Measurements from ENCODE around the gene ALDH1A2.
A peak's percentile ranks its signal among the peaks of the same experiment; 100 is the strongest.
"Not testable (repeated sequence)": the region's sequence is repeated elsewhere in the genome, so short reads cannot be mapped to it uniquely, and the experiment has no call there.

Gene ALDH1A2

DNA sequence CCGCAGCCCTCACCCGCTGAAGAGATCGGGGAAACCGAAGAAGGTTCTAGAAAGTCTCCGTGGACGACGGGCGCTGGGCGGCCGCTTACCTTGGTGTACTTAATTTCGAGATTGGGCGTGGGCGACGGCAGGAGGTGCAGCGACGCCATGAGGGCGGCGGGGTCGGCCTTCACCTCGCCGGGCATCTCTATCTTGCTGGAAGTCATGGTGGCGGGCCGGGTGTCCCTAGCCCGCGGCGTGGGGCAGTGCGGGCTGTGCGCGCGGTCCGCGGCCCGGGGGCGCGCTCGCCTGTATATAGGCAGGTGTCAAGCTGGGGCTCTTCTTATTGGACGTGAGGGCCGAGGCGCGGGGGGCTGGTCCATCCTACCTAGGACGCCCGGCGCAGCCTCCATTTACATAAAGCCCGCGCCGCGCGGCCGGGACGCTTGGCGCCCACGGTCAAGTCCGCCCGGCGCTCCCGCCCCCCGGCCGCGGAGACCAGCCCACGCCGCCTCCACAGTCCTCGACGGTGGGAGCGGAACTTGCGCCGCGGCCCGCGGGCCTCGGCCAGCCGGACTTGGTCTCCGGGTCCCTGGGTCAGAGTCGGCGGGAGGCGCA, at the start of gene ALDH1A2:
Gene ALDH1A2, minus strand, starts transcription at position 267 of the 597 bp plus-strand sequence. Its CDS starts 61 bp downstream, at position 206.
- Histone ChIP-seq H3K4me3 (peak within 1 kb of the TSS; percentile 17 to 43 (median 26)), H3K27ac (peak within 1 kb of the TSS in 5 of 21 experiments; percentile 1 to 56 (median 10))

DNA sequence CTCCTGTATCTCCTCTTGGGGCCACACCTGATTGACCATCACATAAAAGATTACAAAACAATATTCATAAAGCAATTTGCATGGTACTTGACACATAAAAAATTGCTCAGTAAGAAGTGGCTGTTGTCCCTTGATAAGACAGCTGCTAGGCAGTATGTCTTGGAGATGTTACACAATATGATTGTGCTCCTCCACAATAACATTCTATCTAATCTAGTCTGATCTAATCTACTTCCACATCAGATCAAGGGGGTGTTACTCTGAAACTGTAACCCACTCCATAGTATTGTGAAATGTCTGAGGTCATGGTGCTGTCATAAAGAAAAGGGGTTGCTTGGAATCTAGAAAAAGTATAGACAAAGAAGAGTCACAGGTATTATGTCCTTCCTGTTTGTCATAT, 49.3 kb upstream of the ALDH1A2 start:
- Histone ChIP-seq H3K4me3 (no peak overlapping the region), H3K27ac (no peak overlapping the region)

DNA sequence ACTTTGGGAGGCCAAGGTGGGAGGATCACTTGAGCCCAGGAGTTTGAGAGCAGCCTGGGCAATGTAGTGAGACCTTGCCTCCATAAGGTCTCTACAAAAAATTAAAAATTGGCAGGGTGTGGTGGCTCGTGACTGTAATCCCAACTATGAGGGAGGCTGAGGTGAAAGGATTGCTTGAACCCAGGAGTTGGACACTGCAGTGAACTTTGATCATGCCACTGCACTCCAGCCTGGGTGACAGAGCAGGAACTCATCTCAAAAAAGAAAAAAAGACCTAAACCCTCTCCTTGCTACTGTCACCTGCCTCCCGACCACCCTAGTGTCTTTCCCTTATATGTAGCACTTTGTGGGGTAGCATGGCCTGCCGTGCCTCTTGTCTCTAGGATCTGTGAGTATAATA, 48.9 kb upstream of the ALDH1A2 start:
- H3K27ac ChIP-seq: no peak overlapping the region
- no peak overlapping the region for H3K4me3 ChIP-seq

DNA sequence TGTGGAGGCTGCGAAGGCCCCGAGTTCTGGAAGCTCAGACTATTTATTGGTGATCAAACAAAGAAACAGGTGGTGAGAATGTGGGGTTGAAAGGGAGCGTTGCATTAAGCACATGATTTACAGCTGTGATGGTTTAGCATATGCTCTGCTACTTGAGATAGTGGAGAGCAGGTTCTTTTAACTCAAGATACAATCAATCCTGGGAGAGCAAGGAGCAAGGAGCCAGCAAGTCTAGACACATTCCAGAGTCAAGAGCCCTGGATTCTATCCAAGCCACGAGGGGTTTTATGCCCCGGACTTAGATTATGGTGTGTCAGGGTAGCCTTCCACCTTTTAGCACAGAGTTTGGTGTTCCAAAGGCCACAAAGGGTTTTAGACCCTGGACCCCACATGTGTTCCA, 47.8 kb upstream of the ALDH1A2 start:
- H3K4me3 ChIP-seq: not testable (repeated sequence)

DNA sequence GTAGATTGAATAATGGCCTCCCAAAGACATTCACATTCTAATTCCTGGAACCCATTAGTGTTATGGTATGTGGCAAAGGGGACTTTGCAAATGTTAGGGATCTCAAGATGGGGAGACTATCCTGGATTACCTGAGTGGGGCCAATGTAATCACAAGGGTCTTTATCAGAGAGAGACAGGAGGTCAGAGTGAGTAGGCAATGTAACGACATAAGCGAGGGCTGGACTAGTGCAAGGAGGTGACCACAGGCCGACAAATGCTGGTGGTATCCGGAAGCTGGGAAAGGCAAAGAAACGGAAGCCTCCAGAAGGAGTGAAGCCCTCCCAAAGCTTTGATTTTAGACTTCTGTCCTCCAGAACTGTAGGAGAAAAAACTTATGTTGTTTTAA, 46.2 kb upstream of the ALDH1A2 start:
- H3K4me3 ChIP-seq: no peak overlapping the region

More for the DNA sequence above, 47.8 kb upstream of the ALDH1A2 start:
- H3K27ac ChIP-seq: not testable (repeated sequence)

DNA sequence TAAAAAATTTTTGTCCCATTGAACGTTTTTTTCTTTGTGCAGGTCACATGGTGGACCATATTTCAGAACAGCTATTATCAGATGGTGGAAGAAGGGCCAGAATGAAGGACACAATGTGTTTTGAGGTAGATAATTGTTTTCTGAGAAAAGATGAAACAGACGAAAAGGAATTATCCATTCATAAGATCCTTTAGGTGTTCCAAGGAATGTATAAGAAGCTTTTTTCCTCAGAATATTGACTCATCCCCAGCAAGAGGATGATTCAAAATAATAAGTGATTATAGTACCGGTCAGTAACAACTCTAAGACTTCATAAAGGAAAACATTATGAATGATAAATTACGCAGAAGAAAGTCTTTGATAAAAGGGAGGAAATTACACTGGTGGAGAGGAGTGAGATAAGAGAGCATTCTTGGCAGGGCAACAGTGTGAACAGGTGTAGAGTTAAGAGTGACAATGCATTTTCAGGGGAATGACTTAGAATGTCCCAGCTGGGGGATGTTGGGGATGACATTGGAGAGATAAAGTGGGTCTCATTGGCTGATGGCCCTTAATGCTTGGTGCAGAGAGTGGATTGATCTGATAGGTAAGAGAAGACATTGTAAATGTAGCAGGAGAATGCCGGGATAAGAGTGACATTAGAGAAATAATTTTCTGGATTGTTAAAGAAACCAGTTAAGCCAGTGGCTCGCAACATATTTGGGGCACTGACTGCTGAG, 45.6 kb upstream of the ALDH1A2 start:
- Histone ChIP-seq H3K27ac (no peak overlapping the region), H3K4me3 (no peak overlapping the region)

More for the DNA sequence above, 46.2 kb upstream of the ALDH1A2 start:
- no peak overlapping the region for H3K27ac ChIP-seq

DNA sequence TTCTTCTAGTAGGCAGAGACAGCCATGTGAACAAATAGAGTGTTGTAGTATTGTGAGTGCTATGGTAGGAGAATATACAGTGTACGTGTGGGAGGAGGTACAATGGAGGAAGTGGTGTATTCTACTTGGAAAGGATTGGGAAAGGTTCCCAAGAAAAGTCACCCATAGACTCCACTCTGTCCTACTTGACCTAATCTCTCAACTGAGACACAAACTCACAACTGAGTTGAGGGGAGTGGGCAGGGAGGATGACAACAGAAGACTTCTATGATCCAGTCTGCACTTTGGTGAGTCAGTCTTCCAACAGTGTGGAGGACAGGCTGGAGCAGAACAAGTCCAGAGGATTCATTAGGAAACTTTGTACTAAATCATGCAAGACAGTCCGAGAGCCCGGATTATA, 43.9 kb upstream of the ALDH1A2 start:
- no peak overlapping the region for H3K4me3 ChIP-seq

DNA sequence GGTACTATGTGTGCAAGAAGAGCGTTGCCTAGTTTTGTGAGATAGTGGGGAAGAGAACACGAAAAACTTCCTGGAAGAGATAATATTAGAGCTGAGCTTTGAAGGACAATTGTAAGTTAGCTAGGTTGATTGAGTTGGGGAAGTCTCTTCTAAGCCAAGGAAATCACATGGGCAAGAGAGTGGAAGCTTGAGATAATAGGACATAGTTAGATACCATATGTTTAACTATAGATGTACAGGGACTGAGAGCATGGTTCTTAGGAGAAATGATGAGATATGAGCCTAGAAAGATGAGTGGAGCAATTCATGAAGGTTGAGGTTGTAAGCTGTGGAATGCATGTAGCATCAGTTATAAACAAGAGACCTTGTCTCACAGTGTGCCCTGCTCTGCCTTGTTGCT, 42.6 kb upstream of the ALDH1A2 start:
- no peak overlapping the region for H3K27ac ChIP-seq
- no peak overlapping the region for H3K4me3 ChIP-seq

More for the DNA sequence above, 43.9 kb upstream of the ALDH1A2 start:
- H3K27ac ChIP-seq: no peak overlapping the region

DNA sequence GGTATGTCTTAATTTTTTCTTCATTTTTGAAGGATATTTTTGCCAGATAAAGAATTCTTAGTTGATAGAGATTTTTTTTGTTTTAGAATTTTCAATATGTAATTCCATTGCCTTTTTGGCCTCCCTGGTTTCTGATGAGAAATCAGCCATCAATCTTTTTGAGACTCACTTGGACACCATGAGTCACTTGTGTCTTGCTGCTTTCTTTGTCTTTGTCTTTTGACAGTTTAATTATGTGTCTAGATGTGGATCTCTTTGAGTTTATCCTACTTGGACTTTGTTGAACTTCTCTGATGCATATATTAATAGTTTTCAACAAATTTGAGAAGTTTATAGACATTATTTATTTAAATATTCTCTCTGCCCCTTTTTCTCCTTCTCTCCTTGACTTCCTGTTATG, 38.0 kb upstream of the ALDH1A2 start:
- no peak overlapping the region for H3K27ac ChIP-seq
- no peak overlapping the region for H3K4me3 ChIP-seq

DNA sequence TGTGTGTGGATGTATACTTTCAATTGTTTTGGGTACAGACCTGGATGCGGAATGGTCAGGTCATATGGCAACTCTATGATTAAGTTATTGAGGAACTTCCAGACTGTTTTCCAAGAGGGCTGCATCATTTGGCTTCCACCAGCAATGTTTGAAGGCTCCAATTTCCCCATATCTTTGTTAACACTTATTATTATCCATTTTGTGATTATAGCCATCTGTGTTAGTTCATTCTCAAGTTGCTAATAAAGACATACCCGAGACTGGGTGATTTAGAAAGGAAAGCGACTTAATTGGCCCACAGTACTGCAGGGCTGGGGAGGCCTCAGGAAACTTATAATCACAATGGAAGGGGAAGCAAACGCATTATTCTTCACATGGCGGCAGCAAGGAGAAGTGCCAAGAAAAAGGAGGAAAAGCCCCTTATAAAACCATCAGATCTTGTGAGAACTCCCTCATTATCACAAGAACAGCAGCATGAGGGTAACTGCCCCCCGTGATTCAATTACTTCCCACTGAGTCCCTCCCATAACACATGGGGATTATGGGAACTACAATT, 31.1 kb upstream of the ALDH1A2 start:
- H3K27ac ChIP-seq: no peak overlapping the region
- H3K4me3 ChIP-seq: no peak overlapping the region

DNA sequence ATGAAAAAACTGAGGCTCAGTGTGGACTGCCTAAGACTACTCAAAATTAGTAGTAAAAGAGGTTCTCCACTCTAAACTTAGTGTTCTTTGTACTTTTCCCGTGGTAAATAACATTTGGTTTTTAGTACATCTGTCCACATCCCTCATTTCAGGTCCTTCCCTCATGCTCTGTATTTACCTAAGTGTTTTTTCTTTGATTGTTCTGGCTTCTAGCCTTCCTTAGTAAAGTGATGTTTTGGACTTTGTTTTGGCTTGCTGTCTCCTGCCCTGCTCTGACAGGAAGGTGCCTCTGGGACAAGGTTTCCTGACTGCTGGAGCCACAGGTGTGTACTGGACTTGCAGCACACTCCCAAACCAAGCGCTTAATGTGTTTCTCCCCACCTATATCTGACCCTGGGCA, 29.9 kb upstream of the ALDH1A2 start:
- no peak overlapping the region for H3K4me3 ChIP-seq

DNA sequence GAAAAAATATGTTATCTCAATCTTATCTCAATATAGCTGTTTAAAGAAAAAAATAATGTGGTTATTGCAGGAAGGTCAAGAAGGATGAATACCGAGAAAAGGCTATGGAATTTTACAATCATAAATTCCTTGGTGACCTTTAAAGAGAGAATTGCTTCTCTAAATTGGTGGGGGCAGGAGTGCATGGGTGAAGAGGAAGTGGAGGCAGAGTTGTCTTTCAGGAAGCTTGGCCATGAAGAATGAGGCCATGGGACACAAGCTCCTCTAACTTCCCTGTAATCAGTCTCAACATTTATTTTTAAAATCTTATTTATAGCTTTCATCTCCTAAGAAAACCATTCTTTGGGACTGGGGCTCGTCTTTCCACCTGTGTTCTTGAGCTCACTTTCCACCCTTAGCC, 22.4 kb upstream of the ALDH1A2 start:
- Histone ChIP-seq H3K4me3 (no peak overlapping the region), H3K27ac (no peak overlapping the region)

More for the DNA sequence above, 29.9 kb upstream of the ALDH1A2 start:
- no peak overlapping the region for H3K27ac ChIP-seq

DNA sequence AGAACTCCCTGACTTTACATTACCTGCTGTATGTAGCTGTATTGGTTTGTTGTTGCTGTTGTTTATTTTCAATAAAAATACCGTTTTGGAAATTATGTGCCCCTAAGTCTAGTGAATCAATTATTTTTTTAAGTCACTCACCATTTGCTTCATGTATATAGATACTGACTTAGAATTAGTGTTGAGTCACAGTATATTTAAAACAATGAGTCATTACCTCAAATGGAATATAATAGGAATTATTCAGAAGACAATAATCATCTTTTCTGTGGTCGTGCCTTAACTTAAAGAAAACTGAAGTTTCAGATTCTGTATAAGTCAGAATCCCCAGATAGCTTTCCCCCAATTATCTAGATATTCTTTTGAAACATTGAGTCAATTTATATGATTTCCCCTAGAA, 21.0 kb upstream of the ALDH1A2 start:
- no peak overlapping the region for H3K27ac ChIP-seq
- no peak overlapping the region for H3K4me3 ChIP-seq

DNA sequence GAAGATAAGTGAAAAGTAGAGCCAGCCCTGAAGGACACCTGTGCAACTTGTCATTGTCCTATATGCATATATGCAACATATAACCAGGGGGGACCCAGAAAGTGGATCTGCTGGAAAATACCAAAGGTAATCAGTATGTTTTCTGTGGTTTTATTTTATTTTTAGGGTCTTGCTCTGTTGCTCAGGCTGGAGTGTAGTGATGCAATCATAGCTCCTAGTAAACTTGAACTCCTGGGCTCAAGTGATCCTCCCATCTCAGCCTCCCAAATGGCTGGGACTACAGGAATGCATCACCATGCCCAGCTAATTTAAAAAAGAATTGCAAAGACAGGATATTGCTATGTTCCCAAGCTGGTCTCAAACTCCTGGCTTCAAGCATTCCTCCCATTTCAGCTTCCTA, 18.0 kb upstream of the ALDH1A2 start:
- Histone ChIP-seq H3K27ac (no peak overlapping the region), H3K4me3 (no peak overlapping the region)

DNA sequence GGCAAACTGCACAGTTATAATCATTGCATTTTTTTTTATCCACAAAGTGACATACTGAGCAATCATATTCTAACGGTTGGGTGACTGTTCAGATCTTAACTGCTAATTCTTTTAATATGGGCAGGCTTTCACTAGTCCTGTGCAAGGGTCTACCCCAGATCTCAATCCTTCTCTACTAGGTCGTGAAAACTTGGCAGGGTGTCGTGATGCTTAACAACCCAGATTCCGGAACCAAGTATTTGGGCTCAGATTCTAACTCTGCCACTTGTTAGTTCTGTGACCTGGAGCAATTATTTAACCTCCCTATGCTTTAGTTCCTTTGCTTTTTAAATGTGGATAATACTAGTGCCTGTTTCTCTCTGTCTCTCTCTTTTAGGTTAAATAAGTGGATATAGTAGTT, 16.4 kb upstream of the ALDH1A2 start:
- no peak overlapping the region for H3K27ac ChIP-seq
- no peak overlapping the region for H3K4me3 ChIP-seq

DNA sequence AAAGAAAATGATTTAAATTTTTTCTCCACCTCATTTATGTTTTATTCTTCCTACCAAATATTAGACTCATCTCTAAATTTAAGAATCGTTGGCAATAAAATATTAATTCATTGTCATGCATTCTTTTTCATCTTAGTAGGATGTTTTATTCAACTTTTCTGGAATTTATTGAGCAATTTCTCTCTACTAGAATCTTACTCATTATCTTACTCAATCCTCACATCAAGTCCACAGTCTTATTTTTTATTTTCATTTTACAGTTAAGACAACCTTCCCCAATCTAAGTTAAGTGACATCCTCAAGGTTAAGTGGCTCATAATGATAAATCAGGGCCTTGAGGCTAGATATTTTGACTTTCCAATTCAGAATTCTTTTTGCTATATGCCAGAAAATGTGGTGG, 15.9 kb upstream of the ALDH1A2 start:
- Histone ChIP-seq H3K4me3 (no peak overlapping the region), H3K27ac (no peak overlapping the region)

DNA sequence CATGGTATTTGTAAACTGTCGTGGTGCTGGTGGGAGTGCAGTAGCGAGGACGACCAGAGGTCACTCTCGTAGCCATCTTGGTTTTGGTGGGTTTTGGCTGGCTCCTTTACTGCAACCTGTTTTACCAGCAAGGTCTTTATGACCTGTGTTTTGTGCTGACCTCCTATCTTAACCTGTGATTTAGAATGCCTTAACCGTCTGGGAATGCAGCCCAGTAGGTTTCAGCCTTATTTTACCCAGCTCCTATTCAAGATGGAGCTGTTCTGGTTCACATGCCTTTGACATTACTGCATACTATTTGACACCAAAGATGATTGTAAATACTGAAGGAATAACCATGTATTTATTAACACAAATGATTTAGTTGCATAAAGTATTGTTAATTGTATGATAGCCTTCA, 15.4 kb upstream of the ALDH1A2 start:
- H3K27ac ChIP-seq, H3K4me3 ChIP-seq: not testable (repeated sequence)

DNA sequence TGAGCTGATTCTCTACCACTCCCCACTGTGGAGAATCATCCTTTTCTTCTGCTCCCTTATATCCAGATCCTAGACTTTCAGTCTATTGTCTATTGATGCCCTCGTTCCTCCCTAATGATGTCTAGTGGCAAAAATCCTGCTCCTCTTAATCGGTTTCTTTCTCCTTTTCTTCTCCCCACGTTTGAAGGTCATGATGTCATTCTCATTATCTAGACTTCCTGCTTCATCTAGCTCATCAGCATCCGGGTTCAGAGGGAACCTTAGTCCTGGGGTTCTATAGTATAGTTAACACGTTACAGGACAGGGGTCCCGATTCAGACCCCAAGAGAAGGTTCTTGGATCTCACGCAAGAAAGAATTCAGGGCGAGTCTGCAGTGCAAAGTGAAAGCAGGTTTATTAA, 14.9 kb upstream of the ALDH1A2 start:
- Histone ChIP-seq H3K27ac (no peak overlapping the region), H3K4me3 (no peak overlapping the region)

DNA sequence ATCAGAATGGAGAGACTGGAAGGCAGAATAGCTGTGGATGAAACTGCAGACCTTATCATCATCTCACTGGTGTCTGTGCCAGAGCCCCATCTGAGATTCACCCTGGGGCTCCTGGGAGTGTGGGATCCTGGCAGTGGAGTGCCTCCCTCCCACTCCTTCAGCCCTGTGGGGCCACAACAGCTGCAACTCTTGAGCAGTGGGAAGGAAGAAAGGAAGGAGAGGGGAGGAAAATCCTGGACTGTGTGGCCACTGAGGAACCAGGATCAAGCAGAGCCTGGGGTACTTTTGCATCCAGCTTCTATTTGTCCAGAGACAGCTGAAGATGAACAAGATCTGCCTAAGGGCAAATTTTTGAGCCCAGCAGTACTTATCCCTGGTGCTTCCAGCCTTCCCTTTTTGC, 13.1 kb upstream of the ALDH1A2 start:
- Histone ChIP-seq H3K27ac (no peak overlapping the region), H3K4me3 (no peak overlapping the region)

DNA sequence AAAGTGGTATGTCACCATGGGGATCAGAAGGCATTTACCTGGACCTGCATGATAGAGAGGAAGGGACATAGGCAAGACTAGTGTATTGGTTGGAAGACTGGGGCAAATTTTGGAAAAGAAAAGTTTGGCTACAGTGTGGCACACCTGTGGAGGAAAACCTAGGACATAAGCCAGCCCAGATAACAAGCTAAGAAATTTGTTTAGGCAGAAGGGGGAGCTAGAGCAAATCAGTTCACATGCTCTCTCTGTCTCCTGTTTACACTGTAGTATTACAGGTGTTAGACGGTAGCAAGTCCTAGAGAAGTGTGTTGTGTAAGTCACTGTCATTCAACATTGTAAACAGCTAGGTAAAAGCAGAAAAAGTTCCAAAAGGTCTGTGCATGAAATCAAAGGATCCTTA, 11.9 kb upstream of the ALDH1A2 start:
- H3K27ac ChIP-seq: no peak overlapping the region
- H3K4me3 ChIP-seq: no peak overlapping the region

DNA sequence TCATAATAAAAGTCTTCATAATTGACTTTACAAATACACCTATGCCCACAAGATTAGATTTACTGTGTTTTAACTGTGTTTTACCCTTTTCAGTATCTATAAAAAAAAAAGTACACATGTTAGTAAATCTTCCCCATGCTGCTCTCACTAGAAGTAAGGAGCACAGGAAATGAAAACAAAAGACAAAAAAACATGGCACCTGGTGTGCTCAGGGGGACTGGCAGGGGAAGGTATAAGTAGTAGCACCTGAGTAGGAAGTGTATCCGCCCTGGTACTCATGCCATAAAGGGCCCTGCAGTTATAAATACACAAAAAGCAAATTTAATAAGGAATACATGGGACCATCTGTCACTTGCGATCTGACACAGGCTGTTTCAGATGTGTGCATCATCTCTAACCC, 8.9 kb upstream of the ALDH1A2 start:
- H3K4me3 ChIP-seq: no peak overlapping the region
- no peak overlapping the region for H3K27ac ChIP-seq
